GM18502 (cell line): Measurements from ENCODE around the gene ALDH8A1.
"Not testable (repeated sequence)": the region's sequence is repeated elsewhere in the genome, so short reads cannot be mapped to it uniquely, and the experiment has no call there.

Experiments
- ATAC-seq: cut with Tn5 transposase; IDR thresholded peaks from one replicate; pipeline ENCODE4 v1.9.1; 2021; ENCODE audit warnings: mild to moderate bottlenecking; ENCODE audit not compliant: unreplicated experiment, poor library complexity

The ALDH8A1 gene

DNA sequence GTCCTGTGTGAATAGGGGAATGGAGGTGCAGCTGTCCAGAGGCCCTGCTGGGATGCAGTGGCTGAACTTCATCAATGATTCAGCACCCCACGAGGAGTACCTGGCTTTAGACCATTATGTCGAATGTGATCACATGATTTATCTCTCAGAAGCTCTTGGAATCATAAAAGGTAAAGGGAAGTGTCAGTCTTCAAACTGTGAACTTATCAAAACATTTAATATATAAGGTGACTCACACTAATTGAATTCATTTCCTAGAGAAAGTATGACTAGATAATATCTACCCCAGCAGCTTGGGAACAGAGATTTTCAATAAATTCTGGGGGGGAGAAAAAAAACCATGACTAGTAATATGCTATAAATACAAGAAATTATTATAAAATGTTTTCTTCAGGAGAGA, 29.5 kb downstream of the ALDH8A1 start:
- no peak for ATAC-seq

DNA sequence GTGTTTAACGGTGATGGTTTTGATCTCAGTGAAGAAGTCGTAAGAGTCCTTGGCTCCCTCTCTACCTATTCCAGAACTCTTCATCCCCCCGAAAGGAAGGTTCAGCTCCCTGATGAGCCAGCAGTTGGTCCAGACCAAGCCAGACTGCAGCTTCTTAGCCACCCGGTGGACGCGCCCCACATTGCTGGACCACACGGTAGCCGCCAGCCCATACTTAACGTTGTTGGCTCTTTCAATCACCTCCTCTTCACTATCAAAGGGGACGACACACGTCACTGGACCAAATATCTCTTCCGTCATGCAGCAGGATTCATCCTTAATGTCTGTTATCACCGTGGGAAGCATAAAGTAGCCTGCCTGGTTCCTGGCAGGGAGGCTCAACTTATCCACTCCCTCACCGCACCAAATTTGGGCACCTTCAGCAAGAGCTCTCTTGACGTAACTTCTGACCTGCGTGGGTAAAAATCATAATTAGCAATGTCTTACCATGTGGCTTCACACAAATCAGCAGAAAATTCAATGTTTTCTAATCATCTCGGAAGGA, 31.4 kb downstream of the ALDH8A1 start:
- ATAC-seq = no peak

DNA sequence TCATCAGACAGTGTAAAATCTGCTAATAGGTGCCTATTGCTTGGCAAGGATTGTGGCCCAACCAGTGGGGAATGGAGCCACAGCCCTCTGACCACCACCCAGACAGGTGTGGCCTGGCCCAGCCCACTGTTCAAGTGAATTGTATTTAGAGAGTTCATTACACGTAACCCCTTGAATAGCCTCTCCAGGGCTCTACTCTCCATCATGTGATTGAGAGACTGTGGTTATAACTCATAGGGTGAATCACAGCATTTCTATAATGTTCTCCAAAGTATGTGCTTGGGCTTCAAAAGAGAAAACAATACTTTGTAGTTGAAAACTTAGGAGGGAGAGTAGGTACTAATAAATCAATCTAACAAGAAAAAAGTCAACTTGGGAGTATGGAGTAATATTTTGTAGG, 38.4 kb downstream of the ALDH8A1 start:
- ATAC-seq = no peak

GRCh38 chr6:134910593-134910935, 39.3 kb downstream of the ALDH8A1 start:
- ATAC-seq = no peak

GRCh38 chr6:134909701-134910592, 40.0 kb downstream of the ALDH8A1 start:
- ATAC-seq = no peak

- ATAC-seq = no peak
Observed at GRCh38 chr6:134908906-134909516, 40.9 kb downstream of the ALDH8A1 start.

GRCh38 chr6:134904731-134905130, 45.2 kb downstream of the ALDH8A1 start:
- not testable (repeated sequence) for ATAC-seq

DNA sequence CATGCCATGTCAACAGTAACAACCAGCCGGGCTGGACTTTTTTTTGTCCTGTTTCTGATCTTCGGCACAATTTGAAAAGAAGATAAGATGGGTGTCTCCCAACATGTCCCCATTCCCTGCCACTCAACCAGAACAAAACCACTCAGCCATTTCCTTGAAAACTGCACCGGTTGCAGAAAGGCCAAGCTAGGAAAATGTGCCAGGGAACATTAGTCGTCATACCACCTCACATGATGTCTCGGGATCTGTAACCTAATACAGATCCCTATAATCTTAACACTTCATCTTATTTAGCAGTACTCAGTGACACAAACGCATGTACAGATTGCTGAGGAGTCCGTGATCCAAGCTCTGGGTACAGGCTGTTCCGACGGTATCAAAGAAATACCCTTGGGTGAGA, 46.5 kb downstream of the ALDH8A1 start:
- ATAC-seq = no peak

- no peak for ATAC-seq
Observed at GRCh38 chr6:134902936-134903335, 47.0 kb downstream of the ALDH8A1 start.

DNA sequence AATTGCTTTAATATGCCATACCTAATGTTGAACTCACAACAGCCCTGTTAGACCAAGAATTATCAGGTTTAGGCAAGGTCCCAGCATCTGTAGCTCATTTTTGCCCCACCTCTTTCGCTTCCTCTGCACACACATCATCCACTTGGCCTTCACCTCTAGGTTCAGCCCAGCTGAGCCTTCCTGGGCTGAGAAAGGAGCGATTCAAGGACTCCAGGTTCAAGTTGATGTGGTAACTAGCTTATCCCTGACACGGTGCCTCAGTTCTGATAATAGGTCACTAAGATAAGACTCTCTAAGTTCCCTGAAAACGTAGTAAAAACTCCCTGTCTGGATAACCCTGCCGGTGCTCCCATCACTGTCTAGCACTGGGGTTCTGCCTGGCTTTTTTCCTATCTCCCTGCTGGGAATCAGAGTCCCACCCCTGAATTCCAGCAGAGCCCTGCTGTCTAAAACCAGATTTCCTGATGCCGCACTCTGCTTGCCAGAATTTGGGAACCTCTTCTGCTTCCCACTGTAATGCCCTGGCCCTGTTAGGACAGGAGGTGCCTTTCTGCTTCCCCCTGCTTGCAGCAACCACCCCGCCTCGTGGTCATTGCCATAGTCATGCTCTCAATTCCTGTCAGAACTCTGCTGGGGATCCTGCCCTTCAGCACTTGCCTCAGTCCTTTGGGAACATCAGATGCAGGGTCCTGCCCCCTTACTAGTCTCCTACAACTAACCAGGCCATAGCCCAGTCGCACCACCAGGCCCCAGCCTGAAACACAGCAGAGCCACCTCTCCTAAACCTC, 47.6 kb downstream of the ALDH8A1 start:
- no peak for ATAC-seq

DNA sequence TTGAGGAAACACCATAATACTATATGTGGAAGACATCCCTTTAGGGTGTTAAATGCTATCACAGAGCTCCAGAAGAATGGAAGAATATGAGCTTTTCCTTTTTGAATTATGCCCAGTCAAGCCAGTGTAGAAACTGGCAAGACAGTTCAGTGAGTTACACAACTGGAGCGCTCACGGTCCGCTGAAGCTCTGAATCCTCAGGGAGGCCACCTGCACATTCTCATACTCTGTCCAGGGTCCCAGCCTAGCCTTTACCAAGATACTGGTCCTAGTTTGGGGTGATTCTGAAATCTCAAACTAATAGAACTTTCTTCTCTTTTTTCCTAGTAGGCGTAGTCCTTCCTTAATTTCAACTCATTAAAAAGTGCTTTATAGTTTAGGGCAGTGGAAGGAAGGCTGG, 51.3 kb downstream of the ALDH8A1 start:
- ATAC-seq = no peak

DNA sequence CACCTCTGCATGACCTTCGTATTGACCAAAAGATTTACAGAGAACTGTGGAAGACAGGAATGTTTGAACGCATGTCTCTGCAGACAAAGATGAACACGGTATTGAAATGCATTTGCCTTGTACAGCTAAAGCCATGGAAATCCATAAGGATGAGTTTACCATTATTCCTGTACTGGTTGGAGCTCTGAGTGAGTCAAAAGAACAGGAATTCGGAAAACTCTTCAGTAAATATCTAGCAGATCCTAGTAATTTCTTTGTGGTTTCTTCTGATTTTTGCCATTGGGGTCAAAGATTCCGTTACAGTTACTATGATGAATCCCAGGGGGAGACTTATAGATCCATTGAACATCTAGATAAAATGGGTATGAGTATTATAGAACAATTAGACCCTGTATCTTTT, 51.7 kb downstream of the ALDH8A1 start:
- ATAC-seq = not testable (repeated sequence)

DNA sequence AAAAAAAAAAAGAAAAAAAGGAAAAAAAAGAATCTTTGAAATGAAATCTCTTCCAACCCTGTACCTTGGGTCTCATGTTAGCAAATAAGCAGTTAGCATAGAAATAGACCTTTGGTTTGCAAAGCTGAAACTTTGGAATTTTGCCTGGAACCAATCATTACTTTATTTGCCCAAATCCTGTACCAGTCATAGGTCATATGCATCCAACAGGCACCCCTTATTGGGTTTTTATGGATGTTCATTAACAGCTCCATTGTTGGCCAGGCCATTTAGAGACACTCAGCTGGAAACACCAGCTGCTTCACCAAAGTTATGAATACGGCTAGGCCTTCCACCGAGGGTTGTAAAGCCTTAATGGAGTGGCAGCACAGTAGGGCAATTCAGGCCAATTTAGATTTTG, 53.0 kb downstream of the ALDH8A1 start:
- no peak for ATAC-seq

DNA sequence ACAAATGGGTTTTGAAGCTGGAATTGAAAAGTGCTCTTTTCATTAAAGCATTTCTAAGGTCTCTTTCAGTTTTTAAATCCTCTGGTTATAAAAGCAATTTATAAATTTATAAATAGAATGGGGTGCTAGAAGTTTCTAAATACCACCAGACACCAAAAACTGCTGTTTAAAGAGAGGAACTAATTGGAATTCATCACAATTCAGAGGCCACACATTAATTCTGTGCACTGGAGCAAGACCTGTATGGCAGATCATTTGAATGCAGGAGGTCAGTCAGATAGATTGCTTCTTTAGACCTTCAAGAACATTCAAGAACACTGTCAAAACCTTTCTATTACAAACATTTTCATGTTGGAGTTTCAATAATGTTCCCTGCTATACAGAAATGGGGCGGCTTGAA, 55.1 kb downstream of the ALDH8A1 start:
- no peak for ATAC-seq

GRCh38 chr6:134892362-134892761, 57.5 kb downstream of the ALDH8A1 start:
- ATAC-seq = no peak

- no peak for ATAC-seq
Observed at GRCh38 chr6:134891633-134892032, 58.3 kb downstream of the ALDH8A1 start.

DNA sequence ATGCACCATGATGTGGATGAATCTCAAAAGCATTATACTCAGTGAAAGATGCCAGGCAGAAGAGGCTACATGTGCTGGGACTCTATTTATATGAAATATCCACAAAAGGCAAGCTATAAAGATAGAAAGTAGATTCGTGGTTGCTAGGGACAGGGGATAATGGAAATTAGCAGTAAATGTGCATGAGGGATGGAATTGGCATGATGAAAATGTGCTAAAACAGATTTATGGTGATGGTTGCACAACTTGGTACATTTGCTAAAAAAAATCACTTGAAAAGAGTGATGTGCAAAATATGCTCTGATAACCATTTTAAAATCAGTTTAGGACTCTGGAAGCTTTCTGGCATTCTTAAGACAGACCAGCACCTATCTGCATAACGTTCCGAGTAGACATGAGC, 61.6 kb downstream of the ALDH8A1 start:
- no peak for ATAC-seq

- no peak for ATAC-seq
Observed at GRCh38 chr6:134884752-134885151, 65.1 kb downstream of the ALDH8A1 start.

DNA sequence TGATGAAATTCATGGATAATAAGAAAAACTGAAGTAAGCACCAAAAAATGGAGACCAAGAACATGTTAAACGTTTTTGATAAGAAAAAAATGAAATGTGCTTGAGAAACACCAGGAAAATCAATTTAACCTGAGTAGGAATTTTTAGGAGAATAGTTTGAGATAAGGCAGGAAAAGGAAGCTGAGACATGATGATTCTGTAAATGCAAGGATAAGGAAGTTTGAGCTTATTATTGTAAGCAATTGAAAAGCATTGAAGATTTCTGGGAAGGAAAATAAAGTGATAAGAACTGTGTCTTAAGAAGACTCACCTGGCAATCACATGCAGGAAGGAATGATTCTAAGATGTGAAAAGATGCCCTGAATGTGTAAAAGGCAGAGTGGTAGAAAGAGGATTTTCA, 66.6 kb downstream of the ALDH8A1 start:
- no peak for ATAC-seq

GRCh38 chr6:134882426-134883038, 67.4 kb downstream of the ALDH8A1 start:
- no peak for ATAC-seq
